Sigmoid colon (tissue), 4 donors: ENCODE data around the gene PHF20.

ENCODE experiments used
- CTCF ChIP-seq, 4 experiments: fragments of 450-650 bp in 3 of 4; fragments of 200-600 bp in 1 of 4; IDR thresholded peaks; one replicate each; pipeline ENCODE4 v1.5.1; 2016 to 2019; ENCODE audit warnings: antibody characterized with exemption in 4 of 4, mild to moderate bottlenecking in 3 of 4, moderate library complexity in 2 of 4
- POLR2A ChIP-seq, 2 donors: fragments of 450-650 bp; IDR thresholded peaks; one replicate each; pipeline ENCODE4 v1.6.1; 2016; ENCODE audit warnings: antibody characterized with exemption in 2 of 2, mild to moderate bottlenecking in 2 of 2, moderate library complexity in 2 of 2
- POLR2AphosphoS5 ChIP-seq, 4 donors: sonication (generic); formaldehyde crosslinking; IDR thresholded peaks; one replicate each; pipeline ENCODE4 v1.6.1; 2017; ENCODE audit warnings: antibody characterized with exemption in 4 of 4

GRCh38 chr20:35975576-35976373 is 204.0 kb downstream of the PHF20 start:
- TF ChIP-seq CTCF (IDR thresholded peaks at IDR 0.05) = no peak
- no peak for TF ChIP-seq POLR2AphosphoS5 (IDR thresholded peaks at IDR 0.05)
- TF ChIP-seq POLR2A (IDR thresholded peaks at IDR 0.05) = no peak
